Right lobe of liver (tissue), 6 donors: ENCODE data around the gene ELFN1. TPM values are rescaled to one million over a fixed set of nuclear protein-coding genes. Genes with fewer than 3 reads are reported as not detected.
"Not testable (repeated sequence)": the region's sequence is repeated elsewhere in the genome, so short reads cannot be mapped to it uniquely, and the experiment has no call there.

Source experiments
- ATAC-seq, 4 donors: fragments of 200-7000 bp; cut with Tn5 transposase; one replicate each; pipeline ENCODE4 v1.9.1; 2020; ENCODE audit warnings: mild to moderate bottlenecking in 4 of 4, moderate library complexity in 4 of 4
- DNase-seq, 3 donors: peaks; one replicate each; pipeline ENCODE4 v3.0.0-alpha.2; 2020
- H3K27ac ChIP-seq, 3 donors: fragments of 200-600 bp; one replicate each; pipeline ENCODE4 v1.8.0; 2022
- H3K27me3 ChIP-seq, 2 donors: fragments of 200-600 bp; one replicate each; pipeline ENCODE4 v1.8.0; 2022
- H3K36me3 ChIP-seq, 4 donors: fragments of 200-600 bp; sonication (generic) in 1 of 4; one replicate each; pipeline versions ENCODE4 v1.5.1 to v1.8.0; 2017 to 2022; ENCODE audit warnings: control low read depth in 1 of 4
- H3K4me1 ChIP-seq, 4 donors: fragments of 200-600 bp; sonication (generic) in 1 of 4; one replicate each; pipeline versions ENCODE4 v1.5.1 to v1.8.0; 2017 to 2022; ENCODE audit warnings: control low read depth in 1 of 4
- H3K4me3 ChIP-seq, 3 donors: fragments of 200-600 bp; one replicate each; pipeline ENCODE4 v1.8.0; 2022
- H3K9me3 ChIP-seq, 4 donors: fragments of 200-600 bp; sonication (generic) in 1 of 4; one replicate each; pipeline versions ENCODE4 v1.5.1 to v1.8.0; 2017 to 2022; ENCODE audit warnings: control low read depth in 1 of 4
- CTCF ChIP-seq, 4 donors: fragments of 200-600 bp in 3 of 4; fragments of 450-650 bp in 1 of 4; IDR thresholded peaks; one replicate each; pipeline versions ENCODE4 v1.5.1 to v1.8.0; 2016 to 2022; ENCODE audit warnings: antibody characterized with exemption in 4 of 4, mild to moderate bottlenecking in 2 of 4
- POLR2A ChIP-seq: fragments of 450-650 bp; IDR thresholded peaks from one replicate; pipeline ENCODE4 v1.6.1; 2017; ENCODE audit warnings: antibody characterized with exemption, mild to moderate bottlenecking
- WGBS: methylation state at CpG from one replicate; pipeline ENCODE4 v1.1.6; 2018; ENCODE audit warnings: low coverage, low lambda C conversion rate; ENCODE audit not compliant: insufficient coverage; ENCODE audit errors: missing lambda C conversion rate; 5-methylcytosine and 5-hydroxymethylcytosine counted together
- intact Hi-C, 2 donors: fragments of 100-400 bp; cut with DNase I; formaldehyde crosslinking; loops; one replicate each; pipeline versions ENCODE4 v1.11.2 to v1.14.1; 2022
- total RNA-seq, 6 experiments: library from RNA; depleted of rRNA in 2 of 6; stranded (reverse); fragments of >200 nt in 2 of 6; fragmentation: NEBNext Ultra II Directional in 3 of 6; extraction: Animal tissue kit (Norgen Biotek cat#: 25700) in 3 of 6; gene quantifications; one replicate each; pipeline versions ENCODE4 v1.1.0 to v1.2.4, GENCODE V29; 2016 to 2023
- donor health status: DM: no; HTN: yes; CAD: no.
- donor health status: DM: no; HTN: no; CAD: no.
- donor health status: DM: no; HTN: no; CAD: no.
- donor health status: DM: no; HTN: yes; CAD: no.
- donor health status: DM: no; HTN: yes; CAD: no.

ELFN1 gene
- total RNA-seq, 6 experiments from 2014 or later = 5.4 to 13.0 (median 7.5) TPM

- WGBS = 77% methylated on average over 13 of the region's 13 CpGs
- peaks cover 0 to 8% (median 0%) of the 10 kb centered on the region in 4 donors for H3K4me1 ChIP-seq
Measured at GRCh38 chr7:1761097-1761496, 91.0 kb downstream of the ELFN1 start.

GRCh38 chr7:1761774-1762173 lies 91.7 kb downstream of the ELFN1 start:
- H3K9me3 ChIP-seq = no peaks in the 10 kb centered on the region
- TF ChIP-seq CTCF (IDR thresholded peaks at IDR 0.05) (no peak), POLR2A (no peak)
- ATAC-seq = no peak
- no peaks in the 10 kb centered on the region for H3K27me3 ChIP-seq
- no peak overlapping the region for H3K4me3 ChIP-seq
- intact Hi-C loops = no loop called here
- WGBS = 86% methylated on average over 11 of the region's 11 CpGs
- peaks cover 0 to 8% (median 0%) of the 10 kb centered on the region in 4 donors for H3K4me1 ChIP-seq
- no peaks in the 10 kb centered on the region for H3K36me3 ChIP-seq
- no peak overlapping the region for H3K27ac ChIP-seq
- no peak for DNase-seq

More at GRCh38 chr7:1761097-1761496, 91.0 kb downstream of the ELFN1 start:
- Histone ChIP-seq H3K27ac (no peak overlapping the region), H3K36me3 (no peaks in the 10 kb centered on the region), H3K27me3 (no peaks in the 10 kb centered on the region), H3K9me3 (no peaks in the 10 kb centered on the region), H3K4me3 (no peak overlapping the region)
- intact Hi-C loops = no loop called here
- TF ChIP-seq CTCF (IDR thresholded peaks at IDR 0.05) (no peak), POLR2A (no peak)
- DNase-seq (no peak), ATAC-seq (no peak)

- Histone ChIP-seq H3K36me3 (no peaks in the 10 kb centered on the region), H3K4me1 (peaks cover 0 to 3% (median 0%) of the 10 kb centered on the region in 4 donors), H3K27ac (no peak overlapping the region), H3K27me3 (no peaks in the 10 kb centered on the region), H3K4me3 (no peak overlapping the region), H3K9me3 (no peaks in the 10 kb centered on the region)
- intact Hi-C loops = no loop called here
- no peak for TF ChIP-seq CTCF (IDR thresholded peaks at IDR 0.05)
- DNase-seq = no peak
- WGBS = 94% methylated on average over 16 of the region's 30 CpGs
- no peak for ATAC-seq
Measured at GRCh38 chr7:1762238-1762945, 92.3 kb downstream of the ELFN1 start.

GRCh38 chr7:1763033-1763432 lies 93.0 kb downstream of the ELFN1 start:
- 96% methylated on average over 3 of the region's 13 CpGs for WGBS
- TF ChIP-seq POLR2A = no peak
- no peak for TF ChIP-seq CTCF (IDR thresholded peaks at IDR 0.05)
- Histone ChIP-seq H3K4me1 (no peaks in the 10 kb centered on the region), H3K4me3 (no peak overlapping the region), H3K9me3 (no peaks in the 10 kb centered on the region), H3K27me3 (no peaks in the 10 kb centered on the region), H3K36me3 (no peaks in the 10 kb centered on the region), H3K27ac (no peak overlapping the region)
- ATAC-seq (no peak), DNase-seq (no peak)
- intact Hi-C loops = no loop called here

- H3K9me3 ChIP-seq, H3K27ac ChIP-seq, intact Hi-C loops, H3K36me3 ChIP-seq, H3K4me3 ChIP-seq, H3K27me3 ChIP-seq, H3K4me1 ChIP-seq, DNase-seq, ATAC-seq: not testable (repeated sequence)
- WGBS = 98% methylated on average over 4 of the region's 15 CpGs
Measured at GRCh38 chr7:1763911-1764310, 93.8 kb downstream of the ELFN1 start.
